MCF 10A (cell line): ENCODE results near the gene RPUSD4. TPM values are rescaled to one million over a fixed set of nuclear protein-coding genes. Genes with fewer than 3 reads are reported as not detected.

Source experiments
- BruUV-seq: library from RNA; stranded (reverse); fragments of 400-500 nt; replicated peaks from 2 replicates; lab custom pipeline; 2021; lab: Mats Ljungman, UMichigan
- CTCF ChIA-PET: fragments of 300-600 bp; sonication (Branson Sonifier 250); formaldehyde crosslinking; extraction: SDS; loops from one replicate; lab custom pipeline; 2021; ENCODE audit warnings: antibody characterized with exemption, inconsistent platforms; lab: Yijun Ruan, JAX
- POLR2A ChIA-PET: fragments of 300-600, 350-650 bp; sonication (Branson Sonifier 250); formaldehyde crosslinking; extraction: SDS; loops from one replicate; lab custom pipeline; 2020; ENCODE audit warnings: antibody characterized with exemption, inconsistent platforms; lab: Yijun Ruan, JAX
- DNase-seq: peaks from one replicate; pipeline ENCODE4 v3.0.0-alpha.2; 2018; ENCODE audit not compliant: unreplicated experiment
- H3K27ac Mint-ChIP-seq: one replicate; pipeline ENCODE4 v1.8.0; 2022; ENCODE audit warnings: mild to moderate bottlenecking, low read depth, mixed read lengths; ENCODE audit not compliant: unreplicated experiment
- H3K27me3 Mint-ChIP-seq: one replicate; pipeline ENCODE4 v1.8.0; 2022; ENCODE audit warnings: mixed read lengths; ENCODE audit not compliant: insufficient read depth, unreplicated experiment
- H3K36me3 Mint-ChIP-seq: one replicate; pipeline ENCODE4 v1.8.0; 2022; ENCODE audit warnings: mild to moderate bottlenecking, moderate library complexity, mixed read lengths; ENCODE audit not compliant: insufficient read depth, unreplicated experiment
- H3K4me1 Mint-ChIP-seq: one replicate; pipeline ENCODE4 v1.8.0; 2022; ENCODE audit warnings: mixed read lengths; ENCODE audit not compliant: insufficient read depth, unreplicated experiment
- H3K4me3 Mint-ChIP-seq: one replicate; pipeline ENCODE4 v1.8.0; 2022; ENCODE audit warnings: mild to moderate bottlenecking, moderate library complexity, mixed read lengths; ENCODE audit not compliant: unreplicated experiment
- H3K9me3 Mint-ChIP-seq: one replicate; pipeline ENCODE4 v1.8.0; 2022; ENCODE audit warnings: mixed read lengths; ENCODE audit not compliant: unreplicated experiment
- CTCF ChIP-seq: fragments of 200-600 bp; IDR thresholded peaks from one replicate; pipeline ENCODE4 v1.8.0; 2022; ENCODE audit warnings: antibody characterized with exemption, mild to moderate bottlenecking; ENCODE audit not compliant: unreplicated experiment
- intact Hi-C: fragments of 100-400 bp; cut with micrococcal nuclease; formaldehyde crosslinking; loops from 2 replicates; pipeline ENCODE4 v1.14.1; 2022
- total RNA-seq: library from RNA; stranded (reverse); gene quantifications from 2 replicates; pipeline ENCODE4 v1.2.3, GENCODE V29; 2022

RPUSD4 gene
- total RNA-seq, 1 experiment from 2014 or later = 26.7 TPM

- Mint-ChIP-seq H3K36me3 (peaks cover 32% of the 10 kb centered on the region), H3K27ac (no peak overlapping the region), H3K4me3 (no peak overlapping the region), H3K9me3 (no peaks in the 10 kb centered on the region), H3K27me3 (no peaks in the 10 kb centered on the region), H3K4me1 (peaks cover 10% of the 10 kb centered on the region)
- DNase-seq = no peak
- CTCF ChIA-PET = interaction anchor here (0.5 to 3.5 kb wide), 10 partner anchors 9 to 268 kb away, joined by 3 to 114 read pairs (median 14); partner anchors contain the start of genes CDON and VSIG10L2
- POLR2A ChIA-PET = interaction anchor here (2.5 kb wide), 1 partner anchor 269 kb away, joined by 12 read pairs; no protein-coding TSS in a partner anchor
- intact Hi-C loops = loop anchor here (5.0 to 10.0 kb wide), 2 partner anchors 78 to 130 kb away; partner anchors contain the start of gene CDON
- no TSS peak for BruUV-seq
- TF ChIP-seq CTCF = no peak
These were observed 19.1 kb downstream of the RPUSD4 start for GRCh38 chr11:126192361-126192760.

- H3K27ac Mint-ChIP-seq = no peak overlapping the region
- ChIA-PET CTCF (interaction anchor here (0.5 to 3.5 kb wide), 9 partner anchors 39 to 267 kb away, joined by 3 to 114 read pairs (median 5); partner anchors contain the start of gene CDON), POLR2A (interaction anchor here (0.6 to 1.0 kb wide), 2 partner anchors 14 to 28 kb away, joined by 3 read pairs; no protein-coding TSS in a partner anchor)
- no peak for TF ChIP-seq CTCF
- intact Hi-C loops = loop anchor here (5.0 to 10.0 kb wide), 2 partner anchors 77 to 129 kb away; partner anchors contain the start of gene CDON
- H3K4me3 Mint-ChIP-seq = no peak overlapping the region
- DNase-seq = no peak
- no peaks in the 10 kb centered on the region for H3K9me3 Mint-ChIP-seq
- no TSS peak for BruUV-seq
- H3K36me3 Mint-ChIP-seq = peaks cover 23% of the 10 kb centered on the region
- H3K27me3 Mint-ChIP-seq = no peaks in the 10 kb centered on the region
- H3K4me1 Mint-ChIP-seq = peaks cover 10% of the 10 kb centered on the region
These were observed 19.9 kb downstream of the RPUSD4 start for GRCh38 chr11:126191379-126192073.

- Mint-ChIP-seq H3K27ac (no peak overlapping the region), H3K4me3 (no peak overlapping the region), H3K9me3 (no peaks in the 10 kb centered on the region), H3K36me3 (peaks cover 18% of the 10 kb centered on the region), H3K27me3 (no peaks in the 10 kb centered on the region), H3K4me1 (peaks cover 10% of the 10 kb centered on the region)
- no TSS peak for BruUV-seq
- TF ChIP-seq CTCF = no peak
- intact Hi-C loops = loop anchor here (5.0 to 10.0 kb wide), 2 partner anchors 76 to 128 kb away; partner anchors contain the start of gene CDON
- ChIA-PET POLR2A (interaction anchor here (1.0 kb wide), 1 partner anchor 28 kb away, joined by 3 read pairs; no protein-coding TSS in a partner anchor), CTCF (interaction anchor here (0.6 to 4.9 kb wide), 8 partner anchors 15 to 267 kb away, joined by 3 to 24 read pairs (median 5); no protein-coding TSS in a partner anchor)
- no peak for DNase-seq
These were observed 20.7 kb downstream of the RPUSD4 start for GRCh38 chr11:126190792-126191191.
